GM12891 (cell line): ENCODE data around the gene PSMG3.

Experiments used
- PAX5 ChIP-seq: IDR thresholded peaks from 2 replicates; pipeline ENCODE4 v1.6.1; 2011; ENCODE audit warnings: low read length, moderate library complexity, mild to moderate bottlenecking; ENCODE audit not compliant: insufficient read depth, severe bottlenecking
- POLR2A ChIP-seq: IDR thresholded peaks from 2 replicates; pipeline ENCODE4 v1.6.1; 2011; ENCODE audit warnings: low read depth, low read length, control low read depth
- POLR2AphosphoS5 ChIP-seq: IDR thresholded peaks from 2 replicates; pipeline ENCODE4 v1.6.1; 2011; ENCODE audit warnings: low read depth, low read length, control low read depth
- POU2F2 ChIP-seq: IDR thresholded peaks from 2 replicates; pipeline ENCODE4 v1.6.1; 2011; ENCODE audit warnings: low read depth, mild to moderate bottlenecking, control low read depth, low read length, moderate library complexity
- SPI1 ChIP-seq: IDR thresholded peaks from 2 replicates; pipeline ENCODE4 v1.6.1; 2011; ENCODE audit warnings: low read depth, low read length, control low read depth
- TAF1 ChIP-seq: IDR thresholded peaks from 2 replicates; pipeline ENCODE4 v1.6.1; 2011; ENCODE audit warnings: low read depth, low read length, control low read depth

GRCh38 chr7:1593091-1593866 is 23.4 kb upstream of the PSMG3 start:
- no peak for TF ChIP-seq POLR2A
- no peak for TF ChIP-seq SPI1
- no peak for TF ChIP-seq POLR2AphosphoS5
- no peak for TF ChIP-seq TAF1
- TF ChIP-seq PAX5: no peak
- TF ChIP-seq POU2F2: no peak
